DMS153 treated with DMSO at 0.1 percent for 48 hours (cell line): ENCODE data around the gene GRPEL1.

Experiments
- DNase-seq: peaks from one replicate; lab custom pipeline; 2025; ENCODE audit not compliant: unreplicated experiment; lab: John Stamatoyannopoulos, UW

The GRPEL1 gene

DNA sequence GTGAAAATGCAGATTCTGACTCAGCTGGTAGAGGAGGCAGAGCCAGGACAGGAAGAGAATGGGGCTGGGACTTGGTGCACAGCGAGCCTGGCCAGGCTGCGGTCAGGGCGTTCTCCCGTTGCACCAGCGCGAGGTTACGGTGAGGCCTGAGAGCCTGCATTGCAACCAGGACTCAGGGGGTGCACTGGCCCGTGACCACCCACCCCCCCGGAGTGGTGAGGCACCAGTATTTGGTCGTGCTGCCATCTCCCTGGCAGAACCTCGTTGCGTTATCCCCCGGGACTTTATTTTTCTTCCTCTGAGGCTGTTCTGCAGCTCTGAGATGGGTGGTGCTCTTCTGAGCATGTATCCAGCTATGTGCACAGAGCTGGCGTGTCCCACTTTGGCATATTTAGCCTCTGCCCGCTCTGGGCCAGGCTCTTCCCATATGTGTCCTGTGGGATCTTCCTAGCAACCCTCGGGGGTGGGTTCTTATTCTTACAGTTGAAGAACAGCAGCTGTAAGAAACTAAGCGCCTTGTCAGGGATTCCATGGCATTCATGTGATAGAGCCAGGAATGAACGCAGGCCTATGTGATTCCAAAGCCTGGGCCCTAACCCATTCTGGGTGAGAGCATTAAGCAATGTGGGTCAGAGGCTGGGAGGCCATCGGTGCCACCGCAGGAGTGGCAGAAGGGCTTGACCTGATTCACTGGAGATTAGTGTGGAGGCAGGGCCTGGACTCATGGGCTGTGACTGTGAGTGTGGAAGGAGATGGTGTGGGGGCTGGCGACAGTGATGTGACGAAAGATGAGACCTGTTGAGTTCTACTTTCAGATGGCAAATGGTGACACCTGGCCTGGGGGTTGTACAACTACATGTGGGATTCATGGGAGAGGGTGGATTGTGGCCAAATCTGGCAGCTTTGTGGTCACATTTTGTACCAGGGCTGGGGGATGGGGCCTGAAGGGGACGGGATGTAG is 21.6 kb downstream of the GRPEL1 start:
- no peak for DNase-seq

DNA sequence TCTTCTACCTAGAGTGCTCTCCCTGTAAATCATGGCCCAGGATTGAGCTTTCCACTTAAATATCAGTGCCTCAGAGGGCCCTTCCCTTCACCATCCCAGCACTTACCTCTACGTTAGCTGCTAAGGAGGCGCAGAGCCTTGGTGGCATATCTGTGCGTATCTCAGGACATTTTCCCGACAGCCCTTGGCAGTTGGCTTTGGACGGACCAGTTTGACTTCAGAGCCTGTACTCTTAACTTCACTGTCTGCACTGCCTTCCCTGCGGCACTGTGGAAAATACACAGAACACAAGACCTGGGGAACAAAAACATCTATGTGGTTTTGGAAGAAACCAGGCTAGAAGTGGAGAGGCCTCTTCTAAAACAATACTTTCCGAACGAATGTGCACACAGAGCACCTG is 22.3 kb downstream of the GRPEL1 start:
- no peak for DNase-seq

DNA sequence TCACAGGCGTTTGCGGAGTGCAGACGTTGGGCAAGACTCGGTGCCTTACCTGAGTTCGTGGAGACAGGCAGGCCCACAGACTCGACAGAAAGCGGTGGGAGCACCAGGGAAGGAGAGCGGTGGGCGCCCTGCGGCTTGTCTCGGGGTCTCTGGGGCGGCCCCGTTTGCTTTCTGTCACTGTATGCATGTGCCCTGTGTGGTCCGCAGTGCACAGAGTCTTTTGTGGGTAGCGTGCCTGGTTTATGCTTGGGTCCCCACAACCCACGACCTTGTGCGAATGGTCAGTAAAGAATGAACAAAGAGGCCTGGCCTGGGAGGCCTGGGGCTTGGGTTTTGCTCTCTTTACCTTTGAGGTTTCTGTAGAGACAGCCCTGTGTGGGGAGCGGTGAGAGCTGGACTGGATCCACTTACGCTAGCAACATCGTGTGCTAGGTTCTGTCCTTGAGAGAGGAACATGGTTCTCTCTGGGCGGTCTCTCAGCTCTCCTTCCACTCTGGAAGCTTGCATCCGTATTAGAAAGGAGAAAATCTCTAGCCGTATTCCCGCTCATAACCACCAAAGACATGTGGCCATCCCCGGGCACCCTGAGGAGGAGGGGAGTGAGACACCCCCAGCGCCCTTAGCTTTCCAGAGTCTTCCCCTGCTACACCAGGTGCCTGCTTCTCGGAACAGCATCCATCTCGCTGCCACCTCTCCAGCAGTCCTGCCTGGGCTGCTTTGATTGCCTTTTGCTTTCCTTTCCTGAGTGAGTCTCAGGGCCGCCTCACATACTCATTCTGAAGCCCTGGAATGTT is 23.5 kb downstream of the GRPEL1 start:
- no peak for DNase-seq

DNA sequence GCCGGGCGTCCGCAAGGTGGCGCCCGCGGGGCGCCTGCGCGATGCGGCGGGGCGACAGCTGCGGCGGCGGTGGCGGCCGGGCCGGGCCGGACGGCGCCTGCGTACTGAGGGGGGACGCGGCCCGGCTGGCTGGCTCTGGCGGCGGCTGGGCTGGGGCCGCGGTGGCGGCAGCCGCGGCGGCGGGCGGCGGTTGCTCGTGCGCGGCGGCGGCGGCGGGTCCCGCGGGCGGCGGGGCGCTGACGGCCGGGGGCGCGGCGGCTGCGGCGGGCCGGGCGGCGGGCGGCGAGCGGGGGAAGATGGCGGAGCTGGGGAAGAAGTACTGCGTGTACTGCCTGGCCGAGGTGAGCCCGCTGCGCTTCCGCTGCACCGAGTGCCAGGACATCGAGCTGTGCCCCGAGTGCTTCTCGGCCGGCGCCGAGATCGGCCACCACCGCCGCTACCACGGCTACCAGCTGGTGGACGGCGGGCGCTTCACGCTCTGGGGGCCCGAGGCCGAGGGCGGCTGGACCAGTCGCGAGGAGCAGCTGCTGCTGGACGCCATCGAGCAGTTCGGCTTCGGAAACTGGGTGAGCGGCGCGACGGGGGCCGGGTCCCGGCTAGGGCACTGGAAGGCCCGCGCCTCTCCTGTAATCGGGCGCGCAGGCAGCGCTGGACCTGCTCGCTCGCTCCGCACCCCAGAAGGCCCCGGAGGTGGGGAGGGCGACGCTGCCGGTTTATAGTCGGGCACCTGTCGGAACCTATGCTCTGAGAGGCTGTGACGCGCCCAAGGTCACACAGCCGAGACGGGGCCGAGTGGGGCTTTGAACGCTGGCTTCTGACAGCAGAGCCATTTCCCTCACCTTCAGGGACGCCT is 24.4 kb downstream of the GRPEL1 start, which contains the start of gene TADA2B:
TSS of gene TADA2B (plus strand) at position 89 of the 853 bp plus-strand sequence. CDS start at position 297, 208 bp downstream.
- DNase-seq: no peak

DNA sequence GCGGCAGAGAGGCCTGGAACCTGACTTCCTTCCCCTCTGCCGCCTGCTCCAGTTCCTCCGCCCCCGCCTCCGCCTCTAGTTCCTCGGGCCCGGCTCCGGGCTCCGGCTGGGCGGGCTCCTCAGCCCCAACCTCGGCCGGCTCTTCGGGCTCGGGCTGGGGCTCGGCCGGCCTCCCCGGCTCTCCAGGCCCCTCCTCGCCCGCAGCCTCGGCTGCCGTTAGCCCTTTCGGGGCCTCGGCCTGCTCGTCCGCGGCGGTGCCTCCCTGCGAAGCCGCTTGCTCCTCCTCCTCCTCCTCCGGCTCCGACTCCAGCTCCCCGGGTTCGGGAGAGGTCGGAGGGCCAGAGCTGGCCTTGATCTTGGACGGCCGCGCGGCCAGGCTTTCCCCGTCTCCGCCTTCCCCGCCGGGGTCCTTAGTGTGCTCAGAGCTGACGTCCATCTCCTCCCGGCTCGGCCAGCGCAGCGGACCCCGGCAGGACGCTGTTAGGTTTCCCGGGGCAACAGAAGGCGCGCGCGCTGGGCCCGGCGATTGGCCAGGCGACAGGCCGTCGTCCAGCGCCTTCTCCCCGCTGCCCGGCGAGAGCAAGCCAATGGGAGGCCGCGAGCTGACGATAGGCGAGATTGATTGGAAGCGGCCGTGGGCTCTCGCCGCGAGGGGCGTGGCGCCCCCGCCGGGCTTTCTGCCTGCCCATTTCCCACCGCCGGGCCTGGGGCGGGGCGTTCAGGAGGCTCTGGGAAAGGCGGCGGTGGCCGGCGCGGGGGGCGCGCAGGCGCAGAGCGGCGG is 25.2 kb downstream of the GRPEL1 start:
- DNase-seq: peak; percentile 65

DNA sequence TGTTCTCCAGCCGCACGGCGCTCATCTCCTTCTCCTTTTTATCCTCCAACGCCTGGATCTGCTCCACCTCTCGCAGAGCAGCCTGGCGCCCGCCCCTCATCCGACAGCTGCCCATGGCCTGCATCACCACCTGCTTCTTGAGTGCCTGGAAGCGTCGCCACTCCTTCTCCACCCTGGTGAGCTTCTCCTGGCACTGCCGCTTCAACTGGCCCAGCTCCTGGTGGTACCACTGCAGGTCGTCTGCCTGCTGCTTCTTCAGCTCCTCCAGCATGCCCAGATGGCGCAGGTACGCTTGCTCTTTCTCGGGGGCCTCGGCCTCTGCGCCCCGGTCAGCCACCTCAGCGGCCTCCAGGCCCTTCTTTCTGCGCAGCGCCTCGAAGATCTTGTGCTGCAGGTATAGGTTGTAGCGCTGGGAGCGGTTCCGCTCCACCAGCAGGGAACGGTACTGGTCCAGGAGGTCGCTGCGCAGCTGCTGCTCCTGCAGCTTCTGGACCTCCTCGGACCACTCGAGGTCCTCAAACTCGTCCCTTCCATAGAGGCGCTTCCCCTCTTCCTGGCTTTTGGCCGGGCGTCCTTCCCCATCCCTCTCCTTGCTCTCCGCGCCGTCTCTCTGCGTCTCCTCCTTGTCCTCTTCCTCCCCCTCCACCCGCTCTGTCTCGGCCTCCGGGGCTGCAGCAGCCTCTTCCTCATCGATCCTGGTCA is 25.9 kb downstream of the GRPEL1 start:
- DNase-seq: no peak

DNA sequence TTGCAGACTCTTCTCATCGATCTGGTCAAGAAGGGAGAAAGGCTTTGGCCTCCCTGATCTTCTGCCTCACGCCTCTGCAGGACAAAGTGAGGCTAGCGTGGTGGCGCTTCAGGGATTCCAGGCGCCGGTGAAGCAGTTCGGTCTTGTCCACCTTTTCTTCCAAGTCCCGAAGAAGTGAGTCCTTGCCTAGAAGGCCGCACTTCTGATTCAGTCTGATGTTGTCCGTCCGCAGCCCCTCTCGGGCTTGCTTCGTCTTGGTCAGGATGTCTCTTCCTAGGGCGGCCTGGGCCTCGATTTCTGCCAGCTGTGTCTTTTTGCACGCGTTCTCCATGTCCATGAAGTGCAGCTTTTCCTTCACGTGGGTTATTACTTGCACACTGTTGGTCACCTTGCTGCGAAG is 26.6 kb downstream of the GRPEL1 start:
- no peak for DNase-seq

DNA sequence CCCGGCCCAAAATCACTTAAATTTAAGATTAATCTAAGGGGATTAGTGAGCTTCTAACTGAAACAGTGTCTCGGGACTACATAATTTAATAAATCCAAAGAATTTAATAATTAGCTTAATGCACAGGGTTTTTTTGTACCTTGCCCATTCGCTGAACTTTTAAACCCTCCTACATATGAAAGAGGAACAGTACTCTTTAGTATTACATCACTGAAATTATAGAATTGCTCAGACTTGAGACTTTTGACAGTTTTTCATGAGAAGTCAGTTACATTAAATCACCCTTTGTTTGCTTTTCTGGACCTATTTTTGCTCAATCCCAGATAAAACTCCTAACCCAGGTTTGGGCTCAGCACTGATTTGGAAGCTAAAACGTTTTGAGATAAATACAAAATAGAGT is 27.1 kb downstream of the GRPEL1 start:
- no peak for DNase-seq

DNA sequence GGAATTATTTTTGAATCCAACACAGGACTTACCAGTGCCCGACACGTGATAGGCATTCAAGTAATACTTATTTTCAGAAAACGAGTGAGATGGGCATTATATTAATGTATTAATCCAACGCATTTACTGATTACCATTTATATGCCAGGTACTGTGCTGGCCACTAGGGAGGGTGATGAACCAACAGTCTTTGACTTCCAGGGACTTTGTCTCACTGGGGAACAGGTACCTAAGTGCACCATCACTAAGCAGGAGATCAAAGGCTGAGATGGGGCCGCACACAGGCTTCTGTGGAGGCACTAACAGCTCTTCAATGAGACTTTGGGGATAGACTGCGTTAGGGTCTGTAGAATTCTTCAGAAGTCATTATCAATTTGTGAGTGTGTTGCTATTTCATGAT is 30.4 kb downstream of the GRPEL1 start:
- no peak for DNase-seq

DNA sequence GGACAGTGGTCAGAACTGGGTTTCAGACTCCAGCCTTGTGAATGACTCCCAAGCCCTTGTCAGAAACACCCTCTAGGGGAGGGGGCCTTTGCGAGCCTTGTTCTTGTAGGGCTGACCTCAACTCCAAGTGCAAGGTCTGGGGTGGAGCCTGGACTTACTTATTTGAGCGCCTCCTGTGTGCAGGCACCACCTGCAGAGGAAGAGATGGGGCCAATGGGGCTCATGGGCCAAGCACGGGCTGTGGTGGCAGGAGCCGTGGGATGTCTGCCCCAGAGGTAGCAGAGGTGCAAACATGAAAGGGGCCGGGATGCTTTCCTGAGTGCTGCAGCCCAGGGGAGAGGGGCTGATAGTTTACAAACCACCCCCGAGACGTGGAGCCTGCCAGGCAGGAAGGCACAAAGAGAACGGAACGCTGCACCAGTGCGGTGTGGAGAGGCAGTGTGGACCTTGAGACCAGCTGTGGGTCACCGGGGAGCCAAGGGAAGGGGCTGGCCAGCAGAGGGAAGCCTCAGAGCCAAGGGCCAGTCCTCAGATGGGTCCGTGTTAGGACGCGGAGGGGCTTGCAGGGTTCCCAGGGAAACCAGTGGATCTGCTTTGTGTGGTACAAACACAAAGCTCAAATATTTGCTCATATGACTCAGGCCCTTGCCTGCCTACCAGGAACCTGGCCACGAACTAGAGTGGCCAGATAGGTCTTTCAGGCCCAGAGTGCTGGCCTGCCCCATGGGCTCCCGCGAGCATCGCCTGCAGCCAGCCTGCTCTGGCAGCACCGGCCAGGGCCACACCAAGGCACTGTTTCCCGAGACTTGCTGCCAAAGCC is 33.4 kb downstream of the GRPEL1 start:
- DNase-seq: no peak

DNA sequence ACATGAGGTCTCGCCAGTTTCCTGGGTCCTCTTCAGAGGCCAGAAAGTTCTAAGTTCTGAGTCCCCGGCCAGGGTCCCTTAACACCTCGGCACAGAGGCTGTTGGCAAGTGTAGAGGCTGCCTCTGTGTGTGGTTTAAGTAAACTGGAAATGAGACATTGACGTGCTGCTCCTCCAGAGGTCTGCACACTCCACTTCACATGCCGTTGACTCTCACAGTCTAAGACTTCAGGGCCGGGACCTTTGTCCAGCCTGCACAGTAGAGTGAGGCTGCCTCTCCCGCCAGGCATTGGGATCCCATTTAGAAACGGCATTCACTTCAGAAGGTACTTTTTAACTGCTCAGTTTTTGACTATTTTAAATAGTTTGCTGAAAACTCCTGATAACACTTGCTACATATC is 35.3 kb downstream of the GRPEL1 start:
- DNase-seq: no peak

DNA sequence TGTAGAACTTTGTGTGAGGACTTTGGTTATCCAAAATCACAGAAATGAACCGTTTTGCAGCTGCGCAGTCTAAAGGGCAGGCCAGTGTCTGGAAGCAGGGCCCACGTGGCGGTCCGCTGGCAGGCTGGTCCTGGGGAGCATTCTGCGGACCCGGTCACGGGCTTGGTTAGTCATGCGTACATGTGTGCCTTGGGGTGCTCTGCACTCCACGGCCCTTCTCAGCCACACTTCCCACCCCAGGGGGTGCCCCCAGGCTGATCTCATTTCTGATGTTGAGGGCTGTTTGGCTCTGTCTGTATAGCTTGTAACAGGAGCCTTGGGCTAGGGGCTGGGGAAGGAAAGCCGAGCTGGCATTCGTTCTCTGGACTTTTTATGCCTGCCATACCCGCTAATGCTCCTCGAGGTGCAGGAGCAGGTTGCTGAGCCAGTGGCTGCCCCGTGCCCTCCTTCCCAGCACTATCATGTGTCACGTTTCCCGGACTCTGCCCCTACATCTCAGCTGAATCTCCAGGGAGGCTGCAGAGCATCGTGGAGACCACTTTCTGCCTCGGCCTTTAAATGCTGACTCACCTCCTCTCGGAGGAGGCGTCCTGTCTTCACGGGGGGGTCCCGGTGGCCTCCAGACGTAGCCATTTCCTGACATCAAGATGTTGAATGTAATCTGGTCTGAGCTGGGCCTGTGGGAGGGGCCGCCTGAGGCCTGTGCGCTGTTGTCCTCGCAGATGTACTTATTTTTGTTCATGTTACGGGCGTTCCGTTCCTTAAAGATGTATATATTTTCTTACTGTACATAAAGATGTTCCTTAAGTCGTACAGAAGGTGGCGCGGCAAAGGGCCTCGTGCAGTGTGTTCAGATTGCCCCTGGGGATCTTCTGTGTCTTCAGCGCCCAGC is 36.1 kb downstream of the GRPEL1 start:
- DNase-seq: no peak

DNA sequence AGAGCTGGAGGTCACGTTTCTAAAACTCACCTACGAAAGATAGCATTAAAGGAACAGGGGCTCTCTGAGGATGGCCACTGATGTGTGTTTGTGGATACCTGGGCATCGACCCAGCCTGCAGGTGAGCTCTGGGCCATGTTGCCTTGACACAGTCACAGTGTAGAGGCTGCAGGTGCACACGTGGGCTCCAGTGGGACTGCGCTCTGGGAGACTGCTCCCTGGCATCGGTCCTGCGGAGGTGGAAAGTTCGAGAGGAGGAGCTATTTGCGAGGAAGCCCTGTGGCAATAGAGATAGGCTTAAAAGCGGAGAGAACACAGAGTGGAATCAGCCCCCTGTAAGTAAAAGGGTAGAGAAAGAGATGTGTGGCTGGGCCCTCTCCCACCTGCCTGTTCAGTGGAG is 37.0 kb downstream of the GRPEL1 start:
- no peak for DNase-seq

DNA sequence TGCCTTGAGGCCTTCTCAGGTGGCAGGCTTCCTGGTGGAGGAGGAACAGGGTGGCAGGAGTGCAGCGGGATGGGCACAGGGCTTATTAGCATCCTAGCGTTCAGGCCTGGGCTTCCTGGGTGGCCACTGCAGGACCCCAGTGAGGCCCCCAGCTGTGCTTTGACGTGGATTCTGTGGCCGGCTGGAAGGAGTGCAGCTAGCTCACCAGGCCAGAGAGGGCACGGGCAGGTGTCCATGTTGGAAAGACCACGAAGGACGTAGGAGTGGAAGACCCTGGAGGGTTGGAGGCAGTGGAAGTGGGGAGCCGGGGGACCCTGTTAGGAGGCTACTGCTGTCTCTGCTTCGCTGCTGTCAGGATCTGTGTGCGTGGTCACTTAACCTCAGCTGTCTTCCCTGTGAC is 37.9 kb downstream of the GRPEL1 start:
- DNase-seq: no peak

DNA sequence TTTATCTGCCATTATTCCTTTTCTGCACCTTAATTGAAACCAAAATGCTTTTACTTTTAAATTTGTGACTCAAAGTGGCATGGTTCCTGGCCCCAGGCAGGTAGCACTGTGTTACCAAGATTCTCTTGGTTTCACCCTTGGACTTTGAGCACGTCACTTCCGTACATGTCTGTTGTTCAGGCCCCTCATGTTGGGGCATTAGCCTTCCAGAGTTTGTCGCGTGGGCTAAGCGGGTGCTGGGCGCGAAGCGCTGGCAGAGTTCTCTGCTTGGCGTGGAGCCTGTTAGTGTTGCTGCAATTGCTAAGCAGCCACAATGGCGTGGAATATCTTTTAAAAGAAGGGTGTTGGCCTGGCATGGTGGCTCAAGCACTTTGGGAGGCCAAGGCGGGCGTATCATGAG is 38.7 kb downstream of the GRPEL1 start:
- DNase-seq: no peak

DNA sequence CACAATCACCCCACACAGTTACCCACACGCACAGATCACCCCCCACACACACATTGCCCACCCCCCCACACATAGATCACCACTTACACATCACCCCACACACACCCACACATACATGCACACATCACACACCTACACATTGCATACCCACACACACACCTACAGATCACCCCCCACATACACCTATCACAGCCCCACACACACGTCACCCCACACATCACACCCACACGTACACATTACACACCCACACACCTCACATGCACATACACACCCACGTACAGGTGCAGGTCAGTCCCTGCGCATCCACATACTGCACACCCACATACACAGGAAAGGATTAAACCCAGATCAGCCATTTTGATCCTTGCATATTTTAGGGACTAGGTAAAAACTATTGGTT is 40.0 kb downstream of the GRPEL1 start:
- no peak for DNase-seq

DNA sequence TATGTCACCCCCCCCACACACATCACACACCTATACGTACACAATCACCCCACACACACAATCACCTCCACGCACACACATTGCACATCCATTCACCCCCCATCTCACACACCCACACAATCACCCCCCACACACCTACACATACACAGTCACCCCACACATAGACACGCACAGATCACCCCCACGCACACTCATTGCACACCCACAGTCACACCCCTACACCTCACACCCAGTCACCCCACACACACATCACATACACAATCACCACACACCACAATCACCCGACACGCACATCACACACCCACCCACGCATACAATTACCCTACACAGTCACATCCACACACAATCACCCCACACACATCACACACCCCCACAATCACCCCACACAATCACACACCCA is 40.6 kb downstream of the GRPEL1 start:
- DNase-seq: no peak

DNA sequence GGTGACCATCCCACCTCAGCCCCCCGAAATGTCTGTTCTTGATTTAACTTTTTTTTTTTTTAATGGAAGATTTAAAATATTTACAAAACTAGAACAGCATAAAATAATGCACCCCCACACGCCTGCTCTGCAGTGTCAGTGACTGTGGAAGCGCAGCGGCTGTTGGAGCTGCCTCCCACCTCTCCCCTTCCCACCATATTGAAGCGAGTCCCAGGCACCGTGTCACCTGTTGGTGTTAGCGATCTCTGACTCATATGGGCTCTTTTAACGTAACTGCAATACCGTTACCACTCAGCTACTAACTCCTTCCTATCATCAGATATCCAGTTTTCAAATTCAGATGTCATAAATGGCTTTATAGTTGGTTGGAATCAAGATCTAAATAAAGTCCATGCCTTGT is 41.8 kb downstream of the GRPEL1 start:
- DNase-seq: no peak
